Esophagus squamous epithelium (tissue), 4 donors: ENCODE measurements around the gene MFSD12.

Experiments
- CTCF ChIP-seq, 6 experiments: fragments of 450-650 bp in 4 of 6; fragments of 200-600 bp in 2 of 6; sonication (generic) in 2 of 6; IDR thresholded peaks; one replicate each; pipeline ENCODE4 v1.5.1; 2016 to 2019; ENCODE audit warnings: antibody characterized with exemption in 6 of 6, mild to moderate bottlenecking in 4 of 6, moderate library complexity in 4 of 6
- POLR2A ChIP-seq, 4 donors: fragments of 450-650 bp; IDR thresholded peaks; one replicate each; pipeline ENCODE4 v1.6.1; 2017; ENCODE audit warnings: antibody characterized with exemption in 4 of 4, mild to moderate bottlenecking in 4 of 4, moderate library complexity in 3 of 4

GRCh38 chr19:3555653-3556422 lies 1.5 kb downstream of the MFSD12 start:
- TF ChIP-seq CTCF (IDR thresholded peaks at IDR 0.05) (no peak), POLR2A (IDR thresholded peaks at IDR 0.05) (no peak)
